ENCODE measurements around the gene DPF1. TPM values are rescaled to one million over a fixed set of nuclear protein-coding genes. Genes with fewer than 3 reads are reported as not detected.

DPF1 gene
- total and polyA plus RNA-seq, 2 donors from 2014 or later: not detected

DNA sequence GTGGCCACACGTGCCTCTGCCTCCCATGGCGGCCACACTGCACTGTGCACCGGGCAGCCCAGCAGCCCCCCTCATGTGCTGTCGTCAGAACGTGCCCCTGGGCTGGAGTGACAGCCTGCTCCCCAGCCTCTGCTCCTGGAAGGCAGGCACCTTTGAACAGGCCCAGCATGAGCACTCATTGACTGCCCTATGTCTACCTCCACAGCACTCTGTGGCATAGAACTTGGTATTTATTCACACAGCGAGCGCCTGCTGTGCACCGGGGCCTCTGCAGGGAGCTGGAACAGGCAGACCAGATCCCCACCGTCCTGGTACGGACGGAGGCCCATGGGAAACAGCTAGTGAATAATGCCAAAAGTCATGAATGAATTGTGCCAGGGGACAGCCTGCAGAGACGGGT, 53.7 kb downstream of the DPF1 start:
- H3K4me3 ChIP-seq (ENCODE audit: low read length in 3 of 3): no peak overlapping the region
- H3K9ac ChIP-seq (ENCODE audit: low read length in 3 of 3): no peak overlapping the region
- TF ChIP-seq, protein P1, sequence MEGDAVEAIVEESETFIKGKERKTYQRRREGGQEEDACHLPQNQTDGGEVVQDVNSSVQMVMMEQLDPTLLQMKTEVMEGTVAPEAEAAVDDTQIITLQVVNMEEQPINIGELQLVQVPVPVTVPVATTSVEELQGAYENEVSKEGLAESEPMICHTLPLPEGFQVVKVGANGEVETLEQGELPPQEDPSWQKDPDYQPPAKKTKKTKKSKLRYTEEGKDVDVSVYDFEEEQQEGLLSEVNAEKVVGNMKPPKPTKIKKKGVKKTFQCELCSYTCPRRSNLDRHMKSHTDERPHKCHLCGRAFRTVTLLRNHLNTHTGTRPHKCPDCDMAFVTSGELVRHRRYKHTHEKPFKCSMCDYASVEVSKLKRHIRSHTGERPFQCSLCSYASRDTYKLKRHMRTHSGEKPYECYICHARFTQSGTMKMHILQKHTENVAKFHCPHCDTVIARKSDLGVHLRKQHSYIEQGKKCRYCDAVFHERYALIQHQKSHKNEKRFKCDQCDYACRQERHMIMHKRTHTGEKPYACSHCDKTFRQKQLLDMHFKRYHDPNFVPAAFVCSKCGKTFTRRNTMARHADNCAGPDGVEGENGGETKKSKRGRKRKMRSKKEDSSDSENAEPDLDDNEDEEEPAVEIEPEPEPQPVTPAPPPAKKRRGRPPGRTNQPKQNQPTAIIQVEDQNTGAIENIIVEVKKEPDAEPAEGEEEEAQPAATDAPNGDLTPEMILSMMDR (IDR thresholded peaks at IDR 0.05; ENCODE audit: borderline replicate concordance, extremely low read depth, insufficient read depth): no peak
- no peaks in the 10 kb centered on the region for H3K9me3 ChIP-seq (ENCODE audit: control insufficient read depth in 2 of 3, insufficient read depth in 1 of 3, low read length in 3 of 3)
- peaks cover 0 to 9% (median 5%) of the 10 kb centered on the region in 3 donors for H3K36me3 ChIP-seq (ENCODE audit: control insufficient read depth in 2 of 3, insufficient read depth in 3 of 3, low read length in 3 of 3)
- H3K4me1 ChIP-seq (ENCODE audit: control insufficient read depth in 2 of 3, insufficient read depth in 2 of 3, low read depth in 1 of 3, low read length in 3 of 3): no peaks in the 10 kb centered on the region
- intact Hi-C loops (cut with DNase I): no loop called here
- FAIRE-seq (no peak), DNase-seq (no peak)
- H3K27me3 ChIP-seq (ENCODE audit: control insufficient read depth, insufficient read depth, low read length): no peaks in the 10 kb centered on the region
- H3K27ac ChIP-seq (ENCODE audit: low read depth in 2 of 2, low read length in 2 of 2): no peak overlapping the region

DNA sequence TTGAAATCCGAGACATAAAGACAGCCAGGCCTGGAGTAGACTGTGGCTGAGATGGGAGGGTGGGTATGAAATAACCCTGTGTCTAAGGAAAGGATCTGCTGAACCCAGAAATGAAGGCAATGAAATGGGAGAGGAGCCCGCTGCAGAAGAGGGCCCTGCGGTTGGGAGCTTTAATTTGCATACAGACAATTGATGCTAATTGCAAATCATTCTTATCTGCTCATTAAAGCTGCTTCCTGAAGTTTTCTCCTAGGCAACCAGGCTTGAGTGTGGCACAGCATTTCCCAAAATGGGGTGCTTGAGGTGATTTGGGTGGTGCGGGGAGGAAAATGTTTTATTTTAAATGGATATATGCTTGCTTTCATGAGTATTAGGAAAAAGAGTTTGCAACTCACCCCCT, 55.4 kb downstream of the DPF1 start:
- Histone ChIP-seq H3K4me1 (ENCODE audit: control insufficient read depth in 2 of 3, insufficient read depth in 2 of 3, low read depth in 1 of 3, low read length in 3 of 3) (no peaks in the 10 kb centered on the region), H3K9ac (ENCODE audit: low read length in 3 of 3) (no peak overlapping the region), H3K27me3 (ENCODE audit: control insufficient read depth, insufficient read depth, low read length) (no peaks in the 10 kb centered on the region), H3K27ac (ENCODE audit: low read depth in 2 of 2, low read length in 2 of 2) (no peak overlapping the region), H3K36me3 (ENCODE audit: control insufficient read depth in 2 of 3, insufficient read depth in 3 of 3, low read length in 3 of 3) (peaks cover 0 to 20% (median 17%) of the 10 kb centered on the region in 3 donors), H3K4me3 (ENCODE audit: low read length in 3 of 3) (no peak overlapping the region), H3K9me3 (ENCODE audit: control insufficient read depth in 2 of 3, insufficient read depth in 1 of 3, low read length in 3 of 3) (no peaks in the 10 kb centered on the region)
- DNase-seq (no peak), FAIRE-seq (no peak)
- TF ChIP-seq, protein P1 (IDR thresholded peaks at IDR 0.05; ENCODE audit: borderline replicate concordance, extremely low read depth, insufficient read depth): no peak
- intact Hi-C loops (cut with DNase I): no loop called here

DNA sequence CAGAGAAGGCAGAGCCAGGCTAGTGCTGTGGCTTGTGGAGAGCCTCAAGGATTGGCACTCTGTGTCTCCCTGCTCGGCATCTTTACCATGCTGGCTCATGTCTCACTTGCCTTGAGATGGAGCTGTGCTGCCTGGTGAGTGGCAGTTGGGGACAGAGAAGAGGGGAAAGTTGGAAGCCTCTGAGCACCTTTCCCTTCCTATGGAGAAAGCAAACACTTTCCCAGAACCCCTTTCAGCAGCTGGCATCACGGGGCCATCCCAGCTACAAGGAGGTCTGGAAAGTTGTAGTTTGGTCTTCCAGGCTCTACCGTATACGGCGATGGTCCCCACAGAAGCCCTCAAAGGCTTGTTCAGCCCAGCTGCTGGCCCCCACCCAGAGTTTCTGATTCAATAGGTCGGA, 58.7 kb downstream of the DPF1 start:
- H3K36me3 ChIP-seq (ENCODE audit: control insufficient read depth in 2 of 3, insufficient read depth in 3 of 3, low read length in 3 of 3): peaks cover 3 to 32% (median 20%) of the 10 kb centered on the region in 3 donors
- no peak for FAIRE-seq

More for the DNA sequence above, 58.7 kb downstream of the DPF1 start:
- Histone ChIP-seq H3K27ac (ENCODE audit: low read depth in 2 of 2, low read length in 2 of 2) (no peak overlapping the region), H3K27me3 (ENCODE audit: control insufficient read depth, insufficient read depth, low read length) (no peaks in the 10 kb centered on the region), H3K9me3 (ENCODE audit: control insufficient read depth in 2 of 3, insufficient read depth in 1 of 3, low read length in 3 of 3) (peaks cover 0 to 7% (median 0%) of the 10 kb centered on the region in 3 donors), H3K9ac (ENCODE audit: low read length in 3 of 3) (no peak overlapping the region), H3K4me1 (ENCODE audit: control insufficient read depth in 2 of 3, insufficient read depth in 2 of 3, low read depth in 1 of 3, low read length in 3 of 3) (no peaks in the 10 kb centered on the region), H3K4me3 (ENCODE audit: low read length in 3 of 3) (no peak overlapping the region)
- intact Hi-C loops (cut with DNase I): no loop called here
- DNase-seq: no peak
- TF ChIP-seq, protein P1 (IDR thresholded peaks at IDR 0.05; ENCODE audit: borderline replicate concordance, extremely low read depth, insufficient read depth): no peak
